Measurements from ENCODE around the gene SRRM4.

- TF ChIP-seq PPARA (CRISPR knock-in tag; IDR thresholded peaks at IDR 0.05; ENCODE audit: borderline replicate concordance): no peak
- TF ChIP-seq ISL1 (CRISPR knock-in tag; IDR thresholded peaks at IDR 0.05): no peak
- no peak for TF ChIP-seq OSR1 (CRISPR knock-in tag; IDR thresholded peaks at IDR 0.05)
- no peak for TF ChIP-seq PATZ1 (CRISPR knock-in tag; IDR thresholded peaks at IDR 0.05; ENCODE audit: borderline replicate concordance)
- TF ChIP-seq CREB5 (CRISPR knock-in tag; IDR thresholded peaks at IDR 0.05; ENCODE audit: low read depth): no peak
- no peak for TF ChIP-seq POU6F1 (CRISPR knock-in tag; IDR thresholded peaks at IDR 0.05; ENCODE audit: borderline replicate concordance, low read depth)
- TF ChIP-seq CSDC2 (CRISPR knock-in tag; IDR thresholded peaks at IDR 0.05): no peak
- no peak for TF ChIP-seq TSHZ2 (CRISPR knock-in tag; IDR thresholded peaks at IDR 0.05)
- TF ChIP-seq BACH2 (CRISPR knock-in tag; IDR thresholded peaks at IDR 0.05; ENCODE audit: borderline replicate concordance): no peak
These were observed 830 bp upstream of the SRRM4 start for GRCh38 chr12:118980407-118981014.

Measured in SK-N-SH treated with all-trans-retinoic acid at 6 μM for 48 hours (cell line).